Measurements from ENCODE around the gene SMIM35. TPM values are rescaled to one million over a fixed set of nuclear protein-coding genes. Genes with fewer than 3 reads are reported as not detected.
A peak's percentile ranks its signal among the peaks of the same experiment; 100 is the strongest.
"Not testable (repeated sequence)": the region's sequence is repeated elsewhere in the genome, so short reads cannot be mapped to it uniquely, and the experiment has no call there.

SMIM35 gene
- total RNA-seq, 1 donor: 0.21 TPM

- Histone ChIP-seq H3K4me1 (ENCODE audit: insufficient read depth, low read length) (peaks cover 84% of the 10 kb centered on the region), H3K27me3 (ENCODE audit: insufficient read depth, low read length) (no peaks in the 10 kb centered on the region), H3K9me3 (ENCODE audit: low read depth, low read length) (no peaks in the 10 kb centered on the region), H3K4me3 (ENCODE audit: low read length) (no peak overlapping the region)
Measured at GRCh38 chr11:117992620-117993019, 94.1 kb downstream of the SMIM35 start.

GRCh38 chr11:117992136-117992535 lies 94.6 kb downstream of the SMIM35 start:
- Histone ChIP-seq H3K4me1 (ENCODE audit: insufficient read depth, low read length) (peaks cover 84% of the 10 kb centered on the region), H3K27me3 (ENCODE audit: insufficient read depth, low read length) (no peaks in the 10 kb centered on the region), H3K9me3 (ENCODE audit: low read depth, low read length) (no peaks in the 10 kb centered on the region), H3K4me3 (ENCODE audit: low read length) (peak overlapping the region; percentile 13)

DNA sequence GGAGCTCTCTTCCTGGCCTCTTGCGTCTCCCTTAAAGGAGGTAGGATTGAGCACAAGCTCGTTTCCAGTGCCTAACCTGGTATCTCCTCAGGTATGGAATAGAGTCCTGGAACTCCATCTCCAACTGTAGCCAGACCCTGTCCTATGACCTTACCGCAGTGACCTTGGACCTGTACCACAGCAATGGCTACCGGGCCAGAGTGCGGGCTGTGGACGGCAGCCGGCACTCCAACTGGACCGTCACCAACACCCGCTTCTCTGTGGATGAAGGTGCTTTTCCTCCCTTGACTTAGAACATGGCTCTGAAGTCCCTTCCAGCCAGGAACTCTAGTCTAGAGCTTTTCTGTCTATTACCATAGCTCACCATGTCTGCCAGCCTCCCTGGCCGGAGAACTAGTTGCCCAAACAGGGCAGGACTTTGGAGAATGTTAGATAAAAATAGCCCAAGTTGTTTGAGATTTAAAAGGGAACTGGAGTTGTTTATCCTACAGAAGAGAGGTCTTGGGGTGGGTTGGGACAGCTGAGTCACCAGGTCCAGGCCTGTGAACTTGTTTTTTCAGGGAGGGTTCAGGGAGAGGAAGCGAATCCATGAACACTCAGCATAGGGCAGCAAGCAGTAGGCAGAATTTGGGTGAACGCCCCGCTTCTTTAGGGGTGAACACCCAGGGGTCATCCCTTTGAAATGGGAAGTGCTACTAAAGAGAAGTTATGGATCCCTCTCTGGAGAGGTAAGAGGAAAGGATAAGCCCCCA lies 97.2 kb downstream of the SMIM35 start:
- H3K4me3 ChIP-seq (ENCODE audit: low read length): peak overlapping the region; percentile 96

GRCh38 chr11:117986981-117987574 lies 99.7 kb downstream of the SMIM35 start:
- H3K27me3 ChIP-seq (ENCODE audit: insufficient read depth, low read length): no peaks in the 10 kb centered on the region
- peaks cover 72% of the 10 kb centered on the region for H3K4me1 ChIP-seq (ENCODE audit: insufficient read depth, low read length)
- no peaks in the 10 kb centered on the region for H3K9me3 ChIP-seq (ENCODE audit: low read depth, low read length)
- peak overlapping the region; percentile 96 for H3K4me3 ChIP-seq (ENCODE audit: low read length)

More for the DNA sequence above, 97.2 kb downstream of the SMIM35 start:
- no peaks in the 10 kb centered on the region for H3K9me3 ChIP-seq (ENCODE audit: low read depth, low read length)
- no peaks in the 10 kb centered on the region for H3K27me3 ChIP-seq (ENCODE audit: insufficient read depth, low read length)
- peaks cover 81% of the 10 kb centered on the region for H3K4me1 ChIP-seq (ENCODE audit: insufficient read depth, low read length)

DNA sequence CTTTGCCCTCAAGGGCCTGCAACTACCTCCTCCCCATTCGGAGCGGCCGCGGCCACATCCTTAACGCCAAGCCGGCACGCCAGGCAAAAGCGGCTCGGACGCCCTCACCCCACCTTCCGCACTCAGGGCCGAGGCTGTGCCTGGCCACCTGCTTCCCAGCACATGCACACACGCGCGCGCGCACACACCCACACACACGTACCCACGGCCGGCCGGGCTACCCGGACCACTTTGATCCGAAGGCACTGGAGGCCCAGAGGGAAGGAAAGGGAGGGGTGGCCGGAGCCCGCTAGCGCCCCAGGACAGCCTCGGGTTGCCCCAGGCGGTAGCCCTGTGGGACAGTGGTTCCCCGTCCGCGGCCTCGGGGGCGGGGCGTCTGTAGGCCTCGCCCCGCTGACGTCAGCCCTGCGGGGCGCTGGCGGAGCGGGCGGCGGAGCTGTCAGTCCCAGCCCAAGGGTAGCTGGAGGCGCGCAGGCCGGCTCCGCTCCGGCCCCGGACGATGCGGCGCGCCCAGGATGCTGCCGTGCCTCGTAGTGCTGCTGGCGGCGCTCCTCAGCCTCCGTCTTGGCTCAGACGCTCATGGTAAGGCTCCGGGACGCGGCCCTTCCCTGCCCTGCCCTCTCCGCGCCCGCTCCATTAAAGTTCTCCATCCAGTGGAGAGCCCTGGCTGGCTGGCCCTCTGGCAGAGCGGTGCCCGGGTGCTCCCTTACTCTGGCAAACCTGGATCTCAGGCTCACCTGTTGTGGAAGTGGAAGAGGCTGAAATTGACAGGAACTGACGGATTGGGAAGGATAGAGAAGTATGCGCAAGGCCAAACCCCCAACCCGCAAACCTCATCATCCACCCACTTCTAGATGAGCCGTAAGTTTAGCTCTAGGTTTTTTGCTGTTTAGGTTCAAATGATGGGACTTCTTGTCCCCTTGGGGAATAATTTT lies 100.5 kb downstream of the SMIM35 start, which contains the start of gene IL10RA:
IL10RA (plus strand) TSS at position 442 of the 935 bp plus-strand sequence; CDS start at position 516, 74 bp downstream.
- peaks cover 67% of the 10 kb centered on the region for H3K4me1 ChIP-seq (ENCODE audit: insufficient read depth, low read length)
- peak within 1 kb of the TSS; percentile 96 for H3K4me3 ChIP-seq (ENCODE audit: low read length)
- no peaks in the 10 kb centered on the region for H3K27me3 ChIP-seq (ENCODE audit: insufficient read depth, low read length)
- no peaks in the 10 kb centered on the region for H3K9me3 ChIP-seq (ENCODE audit: low read depth, low read length)

DNA sequence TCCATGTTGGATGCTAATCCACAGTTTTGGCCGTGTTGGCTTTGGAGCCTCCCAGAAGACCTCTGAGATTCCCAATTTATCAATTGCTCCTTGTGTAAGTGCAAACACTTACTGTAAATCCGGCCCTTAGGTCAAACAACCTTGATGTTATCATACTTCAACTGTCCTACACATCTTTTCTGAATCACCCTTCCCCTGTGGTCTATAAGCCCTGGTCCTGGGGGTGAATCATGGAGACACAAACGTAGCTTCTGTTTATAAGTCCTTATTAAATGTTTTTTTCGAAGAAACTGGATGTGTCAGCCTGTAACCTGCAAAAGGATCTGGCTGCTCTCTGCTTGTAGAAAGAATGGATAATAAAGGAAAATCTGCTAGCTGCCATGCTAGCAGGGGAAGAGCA lies 102.3 kb downstream of the SMIM35 start:
- H3K4me3 ChIP-seq (ENCODE audit: low read length): no peak overlapping the region
- no peaks in the 10 kb centered on the region for H3K9me3 ChIP-seq (ENCODE audit: low read depth, low read length)
- peaks cover 71% of the 10 kb centered on the region for H3K4me1 ChIP-seq (ENCODE audit: insufficient read depth, low read length)

DNA sequence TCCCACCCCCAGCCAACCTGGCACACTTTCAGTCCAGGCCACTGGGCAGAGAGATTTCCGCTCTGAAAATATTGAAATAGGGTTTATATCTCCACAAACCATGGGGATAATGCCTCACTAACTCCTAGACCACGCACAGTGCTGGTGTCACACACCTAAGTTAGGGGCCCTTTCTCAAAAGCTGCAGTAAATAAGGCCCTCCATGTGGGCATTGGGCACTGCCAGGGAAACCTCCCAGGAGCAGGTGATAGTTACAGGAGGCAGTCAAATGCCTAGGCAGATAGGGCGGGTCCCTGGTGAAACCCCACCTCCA lies 103.6 kb downstream of the SMIM35 start:
- Histone ChIP-seq H3K4me3 (ENCODE audit: low read length) (no peak overlapping the region), H3K4me1 (ENCODE audit: insufficient read depth, low read length) (peaks cover 68% of the 10 kb centered on the region), H3K27me3 (ENCODE audit: insufficient read depth, low read length) (no peaks in the 10 kb centered on the region), H3K9me3 (ENCODE audit: low read depth, low read length) (no peaks in the 10 kb centered on the region)

More for the DNA sequence above, 102.3 kb downstream of the SMIM35 start:
- no peaks in the 10 kb centered on the region for H3K27me3 ChIP-seq (ENCODE audit: insufficient read depth, low read length)

DNA sequence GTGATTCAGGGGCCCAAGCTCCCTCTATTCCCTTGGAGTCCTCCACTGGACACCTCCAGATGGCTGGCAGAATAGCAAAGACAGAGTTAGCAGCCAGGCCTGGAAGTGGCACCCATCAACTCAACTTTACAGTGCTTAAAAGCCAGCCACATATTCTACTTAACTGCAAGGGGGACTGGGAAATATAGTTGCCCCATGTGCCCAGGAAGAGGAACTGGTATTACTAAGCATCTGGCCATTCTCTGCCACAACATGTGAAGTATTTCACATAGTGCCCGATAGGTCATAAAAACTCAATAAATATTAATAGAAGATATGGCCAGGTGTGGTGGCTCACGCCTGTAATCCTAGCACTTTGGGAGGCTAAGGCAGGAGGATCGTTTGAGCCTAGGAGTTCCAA lies 106.0 kb downstream of the SMIM35 start:
- Histone ChIP-seq H3K9me3 (ENCODE audit: low read depth, low read length) (no peaks in the 10 kb centered on the region), H3K27me3 (ENCODE audit: insufficient read depth, low read length) (no peaks in the 10 kb centered on the region), H3K4me3 (ENCODE audit: low read length) (no peak overlapping the region), H3K4me1 (ENCODE audit: insufficient read depth, low read length) (peaks cover 81% of the 10 kb centered on the region)

DNA sequence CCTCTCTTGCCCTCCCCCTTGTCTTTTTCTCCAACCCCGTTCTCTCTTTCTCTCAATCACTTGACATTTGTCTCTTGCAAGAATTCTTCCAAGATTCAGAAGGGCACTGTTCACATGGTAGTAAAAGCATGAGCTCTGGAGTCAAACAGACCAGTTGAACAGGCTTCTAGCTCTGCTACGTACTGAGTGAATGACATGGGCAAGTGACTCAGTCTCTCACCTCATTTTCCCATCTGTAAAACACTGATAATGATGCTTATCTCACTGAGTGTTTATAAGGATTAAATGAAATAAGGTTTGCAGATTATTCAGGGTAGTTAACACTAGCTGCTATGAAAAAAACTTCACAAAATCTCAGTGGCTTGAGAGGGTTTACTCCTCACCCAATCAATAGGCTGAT lies 106.5 kb downstream of the SMIM35 start:
- Histone ChIP-seq H3K9me3 (ENCODE audit: low read depth, low read length) (no peaks in the 10 kb centered on the region), H3K27me3 (ENCODE audit: insufficient read depth, low read length) (no peaks in the 10 kb centered on the region), H3K4me3 (ENCODE audit: low read length) (no peak overlapping the region), H3K4me1 (ENCODE audit: insufficient read depth, low read length) (peaks cover 80% of the 10 kb centered on the region)

- H3K27me3 ChIP-seq (ENCODE audit: insufficient read depth, low read length): no peaks in the 10 kb centered on the region
Measured at GRCh38 chr11:117979481-117980211, 107.1 kb downstream of the SMIM35 start.

DNA sequence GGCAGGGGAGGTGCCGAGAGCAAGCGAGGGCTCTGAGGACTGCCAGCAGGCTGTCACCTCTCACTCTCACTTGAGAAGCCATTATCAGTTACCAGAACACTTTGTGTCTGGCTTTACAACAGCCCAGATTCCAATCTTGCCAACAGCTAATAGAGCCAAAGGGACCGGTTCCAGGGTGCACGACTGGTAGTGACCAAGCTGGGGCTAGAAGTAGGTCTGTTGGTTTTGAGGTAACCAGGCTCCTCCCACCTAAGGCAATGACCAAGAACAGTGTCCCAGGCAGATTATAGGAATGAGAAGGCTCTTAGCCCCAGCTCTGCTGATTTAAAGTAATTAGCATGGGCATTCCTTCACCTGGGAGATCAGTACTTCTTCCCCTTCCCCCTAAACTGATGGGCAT lies 107.8 kb downstream of the SMIM35 start:
- Histone ChIP-seq H3K9me3 (ENCODE audit: low read depth, low read length) (no peaks in the 10 kb centered on the region), H3K27me3 (ENCODE audit: insufficient read depth, low read length) (no peaks in the 10 kb centered on the region), H3K4me1 (ENCODE audit: insufficient read depth, low read length) (peaks cover 78% of the 10 kb centered on the region), H3K4me3 (ENCODE audit: low read length) (no peak overlapping the region)

More at GRCh38 chr11:117979481-117980211, 107.1 kb downstream of the SMIM35 start:
- H3K4me3 ChIP-seq (ENCODE audit: low read length): no peak overlapping the region
- H3K4me1 ChIP-seq (ENCODE audit: insufficient read depth, low read length): peaks cover 77% of the 10 kb centered on the region
- no peaks in the 10 kb centered on the region for H3K9me3 ChIP-seq (ENCODE audit: low read depth, low read length)

DNA sequence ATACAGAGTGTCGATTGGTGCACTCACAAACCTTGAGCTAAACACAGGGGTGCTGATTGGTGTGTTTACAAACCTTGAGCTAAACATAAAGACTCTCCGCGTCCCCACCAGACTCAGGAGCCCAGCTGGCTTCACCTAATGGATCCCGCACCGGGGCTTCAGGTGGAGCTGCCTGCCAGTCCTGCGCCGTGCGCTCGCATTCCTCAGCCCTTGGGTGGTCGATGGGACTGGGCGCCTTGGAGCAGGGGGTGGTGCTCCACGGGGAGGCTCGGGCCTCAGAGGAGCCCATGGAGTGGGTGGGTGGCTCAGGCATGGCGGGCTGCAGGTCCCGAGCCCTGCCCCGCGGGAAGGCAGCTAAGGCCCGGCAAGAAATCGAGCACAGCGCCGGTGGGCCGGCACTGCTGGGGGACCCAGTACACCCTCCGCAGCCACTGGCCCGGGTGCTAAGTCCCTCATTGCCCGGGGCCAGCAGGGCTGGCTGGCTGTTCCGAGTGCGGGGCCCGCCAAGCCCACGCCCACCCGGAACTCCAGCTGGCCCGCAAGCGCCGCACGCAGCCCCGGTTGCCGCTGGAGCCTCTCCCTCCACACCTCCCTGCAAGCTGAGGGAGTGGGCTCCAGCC lies 108.4 kb downstream of the SMIM35 start:
- H3K4me1 ChIP-seq (ENCODE audit: insufficient read depth, low read length): peaks cover 83% of the 10 kb centered on the region
- not testable (repeated sequence) for H3K4me3 ChIP-seq (ENCODE audit: low read length); H3K9me3 ChIP-seq (ENCODE audit: low read depth, low read length); H3K27me3 ChIP-seq (ENCODE audit: insufficient read depth, low read length)

DNA sequence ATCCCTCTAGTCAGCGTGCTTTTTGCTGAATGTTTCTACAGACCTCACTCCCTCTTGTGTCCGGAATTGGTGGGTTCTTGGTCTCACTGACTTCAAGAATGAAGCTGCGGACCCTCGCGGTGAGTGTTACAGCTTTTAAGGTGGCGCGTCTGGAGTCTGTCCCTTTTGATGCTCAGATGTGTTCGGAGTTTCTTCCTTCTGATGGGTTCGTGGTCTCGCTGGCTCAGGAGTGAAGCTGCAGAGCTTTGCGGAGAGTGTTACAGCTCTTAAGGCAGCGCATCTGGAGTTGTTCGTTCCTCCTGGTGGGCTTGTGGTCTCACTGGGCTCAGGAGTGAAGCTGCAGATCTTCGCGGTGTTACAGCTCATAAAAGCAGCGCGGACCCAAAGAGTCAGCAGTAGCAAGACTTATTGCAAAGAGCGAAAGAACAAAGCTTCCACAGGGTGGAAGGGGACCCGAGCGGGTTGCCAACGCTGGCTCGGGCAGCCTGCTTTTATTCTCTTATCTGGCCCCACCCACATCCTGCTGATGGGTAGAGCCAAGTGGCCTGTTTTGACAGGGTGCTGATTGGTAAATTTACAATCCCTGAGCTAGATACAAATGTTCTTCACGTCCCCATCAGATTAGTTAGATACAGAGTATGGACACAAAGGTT lies 109.0 kb downstream of the SMIM35 start:
- not testable (repeated sequence) for H3K4me3 ChIP-seq (ENCODE audit: low read length); H3K27me3 ChIP-seq (ENCODE audit: insufficient read depth, low read length); H3K9me3 ChIP-seq (ENCODE audit: low read depth, low read length)
- peaks cover 84% of the 10 kb centered on the region for H3K4me1 ChIP-seq (ENCODE audit: insufficient read depth, low read length)

GRCh38 chr11:117977029-117977428 lies 109.7 kb downstream of the SMIM35 start:
- Histone ChIP-seq H3K9me3 (ENCODE audit: low read depth, low read length) (no peaks in the 10 kb centered on the region), H3K27me3 (ENCODE audit: insufficient read depth, low read length) (no peaks in the 10 kb centered on the region), H3K4me1 (ENCODE audit: insufficient read depth, low read length) (peaks cover 87% of the 10 kb centered on the region), H3K4me3 (ENCODE audit: low read length) (no peak overlapping the region)

Measured in mononuclear cell (primary cell).